Urothelium cell line (cell line): Measurements from ENCODE around the gene ANK3.

Experiments
- DNase-seq: peaks from one replicate; pipeline ENCODE4 v3.0.0; 2011; ENCODE audit warnings: low spot score, mixed read lengths
- FAIRE-seq: peaks from 2 replicates; lab custom pipeline; 2011; peaks lifted over from hg19 to GRCh38; lab: Jason Lieb, UNC

ANK3 gene

GRCh38 chr10:60009710-60010383, 379.8 kb downstream of the ANK3 start:
- DNase-seq (no peak), FAIRE-seq (no peak)

- no peak for FAIRE-seq
- no peak for DNase-seq
These were observed 380.4 kb downstream of the ANK3 start for GRCh38 chr10:60009276-60009675.

- FAIRE-seq (no peak), DNase-seq (peak; percentile 17)
These were observed 380.9 kb downstream of the ANK3 start for GRCh38 chr10:60008816-60009215.

GRCh38 chr10:60006062-60006461, 383.6 kb downstream of the ANK3 start:
- DNase-seq (no peak), FAIRE-seq (no peak)

GRCh38 chr10:60003651-60004523, 385.8 kb downstream of the ANK3 start:
- FAIRE-seq (no peak), DNase-seq (no peak)

- FAIRE-seq, result no peak
- DNase-seq, result no peak
These were observed 388.9 kb downstream of the ANK3 start for GRCh38 chr10:60000747-60001146.

GRCh38 chr10:59997827-59998525, 391.7 kb downstream of the ANK3 start:
- FAIRE-seq (no peak), DNase-seq (no peak)

- no peak for DNase-seq
- FAIRE-seq, result no peak
These were observed 393.8 kb downstream of the ANK3 start for GRCh38 chr10:59995862-59996261.

- FAIRE-seq (no peak), DNase-seq (no peak)
These were observed 395.7 kb downstream of the ANK3 start for GRCh38 chr10:59993931-59994330.

- DNase-seq (peak; percentile 22), FAIRE-seq (no peak)
These were observed 398.0 kb downstream of the ANK3 start for GRCh38 chr10:59991661-59992060.

GRCh38 chr10:59991117-59991516, 398.6 kb downstream of the ANK3 start:
- DNase-seq, result no peak
- FAIRE-seq, result no peak

GRCh38 chr10:59985639-59986038, 404.0 kb downstream of the ANK3 start:
- FAIRE-seq (no peak), DNase-seq (no peak)

GRCh38 chr10:59984415-59984814, 405.3 kb downstream of the ANK3 start:
- DNase-seq (no peak), FAIRE-seq (no peak)

- FAIRE-seq (no peak), DNase-seq (no peak)
These were observed 409.3 kb downstream of the ANK3 start for GRCh38 chr10:59980356-59980755.

- DNase-seq, result no peak
- no peak for FAIRE-seq
These were observed 412.2 kb downstream of the ANK3 start for GRCh38 chr10:59977486-59977885.

- no peak for FAIRE-seq
These were observed 412.8 kb downstream of the ANK3 start for GRCh38 chr10:59976909-59977308.

More at GRCh38 chr10:59976909-59977308, 412.8 kb downstream of the ANK3 start:
- DNase-seq, result no peak
